GM12878 (cell line): Measurements from ENCODE around the gene KRT71. TPM values are rescaled to one million over a fixed set of nuclear protein-coding genes. Genes with fewer than 3 reads are reported as not detected.
"Not testable (repeated sequence)": the region's sequence is repeated elsewhere in the genome, so short reads cannot be mapped to it uniquely, and the experiment has no call there.

Source experiments
- ATAC-seq: fragments of 200-7000 bp; cut with Tn5 transposase; 3 replicates; pipeline ENCODE4 v1.9.1; 2020; ENCODE audit warnings: mild to moderate bottlenecking, moderate library complexity
- BruUV-seq: library from RNA; stranded (reverse); fragments of 400-500 nt; replicated peaks from 2 replicates; lab custom pipeline; 2021; lab: Mats Ljungman, UMichigan
- CTCF ChIA-PET: fragments of 300-600 bp; sonication (Branson Sonifier 250); formaldehyde crosslinking; extraction: SDS; loops from one replicate; lab custom pipeline; 2021; ENCODE audit warnings: inconsistent platforms; lab: Yijun Ruan, JAX
- POLR2A ChIA-PET: fragments of 350-600 bp; formaldehyde crosslinking; extraction: SDS; loops from one replicate; lab custom pipeline; 2021; ENCODE audit warnings: inconsistent platforms; lab: Charles Lee
- RAD21 ChIA-PET: fragments of 300-600 bp; sonication (Branson Sonifier 250); formaldehyde crosslinking; loops from one replicate; lab custom pipeline; 2023; ENCODE audit warnings: antibody characterized with exemption; ENCODE audit not compliant: unreplicated experiment; lab: Charles Lee
- SMC1A ChIA-PET: fragments of 300-600 bp; sonication (Branson Sonifier 250); formaldehyde crosslinking; loops from one replicate; lab custom pipeline; 2023; ENCODE audit not compliant: unreplicated experiment, uncharacterized antibody; lab: Charles Lee
- DNase-seq: peaks from one replicate; pipeline ENCODE4 v3.0.0-alpha.2; 2011; ENCODE audit warnings: low read depth, low spot score
- FAIRE-seq: peaks from 3 replicates; lab custom pipeline; 2011; peaks lifted over from hg19 to GRCh38; lab: Jason Lieb, UNC
- H2AFZ ChIP-seq: 2 replicates; pipeline ENCODE4 v1.6.0; 2011; ENCODE audit warnings: low read depth, low read length, control low read depth; ENCODE audit not compliant: control insufficient read depth
- H3K27ac ChIP-seq: 2 replicates; pipeline ENCODE4 v1.5.1; 2011; ENCODE audit warnings: control low read depth; ENCODE audit not compliant: control insufficient read depth, insufficient read depth
- H3K27me3 ChIP-seq, 2 experiments: replicated peaks in 1 of 2; 2 replicates each; pipeline versions ENCODE4 v1.6.0 to v1.6.1; 2011; ENCODE audit warnings: low read length in 1 of 2; ENCODE audit not compliant: control insufficient read depth in 2 of 2, insufficient read depth in 2 of 2
- H3K36me3 ChIP-seq, 2 experiments: 2 replicates each; pipeline ENCODE4 v1.5.1; 2011; ENCODE audit warnings: low read length in 1 of 2; ENCODE audit not compliant: control insufficient read depth in 2 of 2, insufficient read depth in 2 of 2
- H3K4me1 ChIP-seq: 2 replicates; pipeline ENCODE4 v1.6.1; 2011; ENCODE audit warnings: mild to moderate bottlenecking, low read length, moderate library complexity, mixed read lengths; ENCODE audit not compliant: control insufficient read depth, insufficient read depth
- H3K4me2 ChIP-seq: 2 replicates; pipeline ENCODE4 v1.6.0; 2011; ENCODE audit warnings: control low read depth; ENCODE audit not compliant: control insufficient read depth, insufficient read depth
- H3K4me3 ChIP-seq: fragments of 200-600 bp; sonication (generic); 2 replicates; pipeline ENCODE4 v1.5.1; 2016
- H3K79me2 ChIP-seq: 2 replicates; pipeline ENCODE4 v1.6.0; 2011; ENCODE audit warnings: low read length; ENCODE audit not compliant: control insufficient read depth, insufficient read depth
- H3K9ac ChIP-seq: 2 replicates; pipeline ENCODE4 v1.8.0; 2011; ENCODE audit warnings: low read length, control low read depth, mixed read lengths; ENCODE audit not compliant: control insufficient read depth, insufficient read depth
- H3K9me3 ChIP-seq: replicated peaks from 3 replicates; pipeline ENCODE4 v1.5.1; 2011; ENCODE audit warnings: mild to moderate bottlenecking, low read length; ENCODE audit not compliant: control insufficient read depth, insufficient read depth
- H4K20me1 ChIP-seq: 2 replicates; pipeline ENCODE4 v1.6.0; 2011; ENCODE audit not compliant: control insufficient read depth, insufficient read depth
- BCL11A ChIP-seq: IDR thresholded peaks from 2 replicates; pipeline ENCODE4 v1.6.1; 2011; ENCODE audit warnings: low read depth, low read length
- ELK1 ChIP-seq: IDR thresholded peaks from 2 replicates; pipeline ENCODE4 v1.6.1; 2012; ENCODE audit warnings: low read depth, low read length, improper control_type of control experiment
- IKZF1 ChIP-seq: fragments of 450-650 bp; conservative IDR thresholded peaks from 2 replicates; pipeline ENCODE4 v1.6.1; 2017; ENCODE audit warnings: antibody characterized with exemption, mild to moderate bottlenecking
- IRF5 ChIP-seq: fragments of 450-650 bp; IDR thresholded peaks from 2 replicates; pipeline ENCODE4 v1.6.1; 2017; ENCODE audit warnings: borderline replicate concordance
- KLF5 ChIP-seq: fragments of 450-650 bp; IDR thresholded peaks from 2 replicates; pipeline ENCODE4 v1.6.1; 2014; ENCODE audit warnings: mild to moderate bottlenecking; ENCODE audit not compliant: partially characterized antibody
- NFIC ChIP-seq: IDR thresholded peaks from 2 replicates; pipeline ENCODE4 v1.6.1; 2012; ENCODE audit warnings: low read depth, mild to moderate bottlenecking, inconsistent platforms, low read length, moderate library complexity
- NFXL1 ChIP-seq: fragments of 450-650 bp; IDR thresholded peaks from 2 replicates; pipeline ENCODE4 v1.6.1; 2017; ENCODE audit warnings: antibody characterized with exemption, mild to moderate bottlenecking, borderline replicate concordance
- NKRF ChIP-seq: fragments of 450-650 bp; conservative IDR thresholded peaks from 2 replicates; pipeline ENCODE4 v1.6.1; 2017; ENCODE audit warnings: mild to moderate bottlenecking, moderate library complexity
- POU2F2 ChIP-seq: IDR thresholded peaks from 3 replicates; pipeline ENCODE4 v1.6.1; 2011; ENCODE audit warnings: low read depth, mild to moderate bottlenecking, low read length, borderline replicate concordance
- RBBP5 ChIP-seq: fragments of 200-600 bp; sonication (generic); conservative IDR thresholded peaks from 2 replicates; pipeline ENCODE4 v1.6.1; 2016
- SIN3A ChIP-seq: IDR thresholded peaks from 2 replicates; pipeline ENCODE4 v1.6.1; 2012; ENCODE audit warnings: low read depth, low read length, improper control_type of control experiment
- SMAD5 ChIP-seq: IDR thresholded peaks from 2 replicates; pipeline ENCODE4 v1.6.1; 2016; ENCODE audit warnings: antibody characterized with exemption, low read depth
- SRF ChIP-seq, 2 experiments: IDR thresholded peaks; 2 replicates each; pipeline ENCODE4 v1.6.1; 2011; ENCODE audit warnings: low read depth in 2 of 2, low read length in 2 of 2, mild to moderate bottlenecking in 1 of 2, moderate library complexity in 1 of 2
- SUZ12 ChIP-seq: fragments of 200-600 bp; sonication (generic); IDR thresholded peaks from one replicate; pipeline ENCODE4 v1.6.1; 2018; ENCODE audit warnings: antibody characterized with exemption, mild to moderate bottlenecking; ENCODE audit not compliant: unreplicated experiment
- TCF7 ChIP-seq: IDR thresholded peaks from 2 replicates; pipeline ENCODE4 v1.6.1; 2014; ENCODE audit warnings: antibody characterized with exemption, borderline replicate concordance
- ZNF217 ChIP-seq: fragments of 450-650 bp; IDR thresholded peaks from 2 replicates; pipeline ENCODE4 v1.6.1; 2017; ENCODE audit warnings: antibody characterized with exemption, mild to moderate bottlenecking
- ZZZ3 ChIP-seq: IDR thresholded peaks from 2 replicates; pipeline ENCODE4 v1.6.1; 2011; ENCODE audit warnings: low read depth; ENCODE audit not compliant: control insufficient read depth, insufficient read length
- WGBS: methylation state at CpG from one replicate; pipeline ENCODE4 v1.1.6; 2016; ENCODE audit warnings: low lambda C conversion rate; ENCODE audit not compliant: insufficient replicate concordance, insufficient coverage; ENCODE audit errors: missing lambda C conversion rate; 5-methylcytosine and 5-hydroxymethylcytosine counted together
- in situ Hi-C: fragments of 300-500 bp; cut with MboI; formaldehyde crosslinking; loops from 9 replicates; pipeline ENCODE4 v1.14.3; 2018; ENCODE audit warnings: mixed read lengths
- intact Hi-C: fragments of 100-400 bp; cut with micrococcal nuclease; formaldehyde crosslinking; loops from one replicate; pipeline ENCODE4 v1.14.2; 2022; ENCODE audit not compliant: unreplicated experiment
- polyA plus RNA-seq, 11 experiments: library from polyadenylated mRNA; depleted of rRNA in 4 of 11; unstranded in 6 of 11; stranded (reverse) in 5 of 11; fragments of >200 nt; fragmentation: Nextera tagmentation in 4 of 11; fragmentation: Illumina TruSeq in 1 of 11; extraction: Ambion mirVana in 4 of 11; extraction: Trizol in 1 of 11; gene quantifications; 1 replicate in 1 of 11; 2 replicates in 10 of 11; pipeline versions ENCODE4 v1.2.1 to v1.2.3, GENCODE V29; 2011 to 2016; ENCODE audit warnings: inconsistent platforms in 2 of 11, missing spikeins in 2 of 11, low read depth in 1 of 11
- total RNA-seq, 4 experiments: library from RNA; depleted of rRNA in 3 of 4; stranded (reverse); fragments of >200 nt in 3 of 4; fragmentation: Illumina TruSeq in 1 of 4; extraction: Trizol in 1 of 4; gene quantifications; 2 replicates each; pipeline versions ENCODE4 v1.2.1 to v1.2.3, GENCODE V29; 2013 to 2021

Gene KRT71
- total and polyA plus RNA-seq, 10 of the 15 experiments (the other 5 are each of a cell fraction or from before 2014, with no cell fraction given): not detected

GRCh38 chr12:52501490-52501889 is 51.5 kb downstream of the KRT71 start:
- DNase-seq (no peak), ATAC-seq (no peak), FAIRE-seq (no peak)
- ChIA-PET POLR2A (no interaction called here), SMC1A (interaction anchor here (0.7 kb wide), 1 partner anchor 15 kb away, joined by 3 read pairs; no protein-coding TSS in a partner anchor), CTCF (no interaction called here), RAD21 (no interaction called here)
- no peak overlapping the region for H3K9ac ChIP-seq
- WGBS: 43% methylated on average over 7 of the region's 7 CpGs
- H2AFZ ChIP-seq: no peak overlapping the region
- no TSS peak for BruUV-seq
- H3K4me2 ChIP-seq: no peak overlapping the region
- no peaks in the 10 kb centered on the region for H4K20me1 ChIP-seq
- H3K36me3 ChIP-seq: no peaks in the 10 kb centered on the region
- TF ChIP-seq SMAD5: no peak
- TF ChIP-seq SUZ12: no peak
- no peak for TF ChIP-seq NFIC
- no peak for TF ChIP-seq RBBP5
- no peak for TF ChIP-seq ELK1
- TF ChIP-seq SRF (IDR thresholded peaks at IDR 0.05; ENCODE audit: low read depth in 2 of 2, low read length in 2 of 2): no peak
- no peak for TF ChIP-seq ZZZ3
- TF ChIP-seq POU2F2: no peak
- no peak for TF ChIP-seq NFXL1
- TF ChIP-seq NKRF: no peak
- TF ChIP-seq IKZF1: no peak
- TF ChIP-seq TCF7: no peak
- no peak for TF ChIP-seq BCL11A
- TF ChIP-seq ZNF217: no peak
- TF ChIP-seq IRF5: no peak
- TF ChIP-seq KLF5: no peak
- no peak for TF ChIP-seq SIN3A
- in situ Hi-C loops: no loop called here
- no peaks in the 10 kb centered on the region for H3K79me2 ChIP-seq
- no peaks in the 10 kb centered on the region for H3K4me1 ChIP-seq
- H3K27me3 ChIP-seq: peaks cover 0 to 6% of the 10 kb centered on the region in 2 experiments; a peak in 2 of 4 replicates
- no peaks in the 10 kb centered on the region for H3K9me3 ChIP-seq
- no peak overlapping the region for H3K27ac ChIP-seq
- H3K4me3 ChIP-seq: no peak overlapping the region
- intact Hi-C loops: loop anchor here (10.0 kb wide), 1 partner anchor 127 kb away; no protein-coding TSS in a partner anchor

- H4K20me1 ChIP-seq, RAD21 ChIA-PET, SMC1A ChIA-PET, H3K9me3 ChIP-seq, H3K79me2 ChIP-seq, H3K9ac ChIP-seq, H2AFZ ChIP-seq, H3K4me3 ChIP-seq, H3K4me1 ChIP-seq, H3K27ac ChIP-seq, in situ Hi-C loops, ATAC-seq, DNase-seq, H3K36me3 ChIP-seq, POLR2A ChIA-PET, H3K27me3 ChIP-seq, BruUV-seq, FAIRE-seq, H3K4me2 ChIP-seq: not testable (repeated sequence)
- CTCF ChIA-PET: interaction anchor here (1.2 to 1.7 kb wide), 2 partner anchors 13 to 21 kb away, joined by 3 read pairs; no protein-coding TSS in a partner anchor
- intact Hi-C loops: loop anchor here (10.0 kb wide), 1 partner anchor 126 kb away; no protein-coding TSS in a partner anchor
- WGBS: 17% methylated on average over 6 of the region's 6 CpGs
Observed at GRCh38 chr12:52500574-52500973, 52.4 kb downstream of the KRT71 start.
